ENCODE data around the gene KAT2A.

GRCh38 chr17:42078396-42079043 lies 42.6 kb downstream of the KAT2A start:
- no peak for TF ChIP-seq POLR2A (IDR thresholded peaks at IDR 0.05)
- no peak for TF ChIP-seq CTCF (IDR thresholded peaks at IDR 0.05)

Data from adrenal gland (tissue), 5 donors.